Body of pancreas (tissue), 4 donors: ENCODE data around the gene AKAP13.

ENCODE experiments used
- CTCF ChIP-seq, 7 experiments: fragments of 450-650 bp in 4 of 7; fragments of 200-600 bp in 3 of 7; sonication (generic) in 3 of 7; IDR thresholded peaks; one replicate each; pipeline ENCODE4 v1.5.1; 2016 to 2019; ENCODE audit warnings: antibody characterized with exemption in 7 of 7
- POLR2A ChIP-seq, 3 donors: fragments of 450-650 bp; IDR thresholded peaks; one replicate each; pipeline ENCODE4 v1.6.1; 2016; ENCODE audit warnings: antibody characterized with exemption in 3 of 3, mild to moderate bottlenecking in 2 of 3

DNA sequence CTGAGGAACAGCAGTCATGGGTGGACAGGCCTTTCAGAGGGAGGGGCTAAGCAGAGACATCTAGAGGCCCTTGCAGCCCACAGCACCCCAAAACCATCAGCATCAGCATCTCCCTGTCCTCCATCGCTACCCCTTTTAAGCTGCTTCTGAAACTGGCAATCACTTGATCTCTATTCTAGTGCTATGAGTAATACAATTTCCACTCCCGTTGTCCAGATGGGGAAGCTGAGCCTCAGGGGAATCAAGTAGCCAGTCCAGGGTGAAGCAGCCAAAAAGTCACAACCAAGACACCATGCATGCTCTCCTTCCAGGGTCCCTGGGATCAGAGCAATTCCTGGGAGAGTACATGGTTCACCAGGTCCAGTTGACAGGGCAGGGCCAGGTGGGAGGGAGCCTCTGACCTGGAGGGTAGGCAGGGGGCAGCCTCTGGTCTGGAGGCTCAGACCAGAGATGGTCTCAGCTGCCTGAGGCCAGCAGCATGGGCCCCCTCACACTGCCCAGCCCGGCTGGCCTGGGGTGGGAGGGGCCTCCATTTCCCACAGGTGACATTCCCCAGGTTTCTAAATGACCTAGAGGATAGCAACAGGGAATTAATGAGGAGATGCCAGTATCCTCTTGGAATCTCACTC is 384.4 kb downstream of the AKAP13 start:
- TF ChIP-seq POLR2A (IDR thresholded peaks at IDR 0.05) (no peak), CTCF (IDR thresholded peaks at IDR 0.05) (no peak)
